Keratinocyte (primary cell): ENCODE data around the gene INTS3.

ENCODE experiments used
- CTCF ChIP-seq, 3 experiments: IDR thresholded peaks in 1 of 3; conservative IDR thresholded peaks in 1 of 3; optimal IDR thresholded peaks in 1 of 3; 2 replicates in 2 of 3; 3 replicates in 1 of 3; pipeline versions ENCODE3 to v1.5.1; 2011; ENCODE audit warnings: low read length in 3 of 3, mild to moderate bottlenecking in 3 of 3, moderate library complexity in 2 of 3, control low read depth in 1 of 3, inconsistent platforms in 1 of 3; ENCODE audit not compliant: insufficient read depth in 2 of 3; ENCODE audit errors: extremely low read depth in 1 of 3
- EZH2 ChIP-seq: IDR thresholded peaks from one replicate; pipeline ENCODE4 v1.6.1; 2012; ENCODE audit warnings: inconsistent platforms, mild to moderate bottlenecking, low read length, moderate library complexity

GRCh38 chr1:153745417-153745816 lies 17.6 kb downstream of the INTS3 start:
- no peak for TF ChIP-seq CTCF (optimal IDR thresholded peaks at IDR 0.05 in 1 of 3, IDR thresholded peaks at IDR 0.05 in 1 of 3, conservative IDR thresholded peaks at IDR 0.05 in 1 of 3; ENCODE audit: extremely low read depth in 1 of 3, insufficient read depth in 2 of 3, low read length in 3 of 3)
- no peak for TF ChIP-seq EZH2
